NCI-H1930 (cell line): ENCODE measurements around the gene CMC2.

Source experiments
- DNase-seq, 2 experiments: peaks; one replicate each; lab custom pipeline; 2025; lab: John Stamatoyannopoulos, UW

Gene CMC2

GRCh38 chr16:80931801-80932707, 74.6 kb downstream of the CMC2 start:
- peak in 1 of 2 experiments; percentile 4 for DNase-seq

GRCh38 chr16:80924372-80924978, 82.2 kb downstream of the CMC2 start:
- no peak for DNase-seq

GRCh38 chr16:80923356-80923755, 83.3 kb downstream of the CMC2 start:
- DNase-seq = no peak
